HEK293 (cell line): ENCODE data around the gene ADGRB3.

Experiments used
- CTCF ChIA-PET: fragments of 350-600 bp; formaldehyde crosslinking; extraction: SDS; loops from one replicate; lab custom pipeline; 2021; ENCODE audit warnings: antibody characterized with exemption; lab: Yijun Ruan, JAX
- POLR2A ChIA-PET: fragments of 300-600 bp; formaldehyde crosslinking; extraction: SDS; loops from one replicate; lab custom pipeline; 2020; ENCODE audit warnings: antibody characterized with exemption, inconsistent platforms; lab: Yijun Ruan, JAX
- H3K27ac ChIP-seq: fragments of 200-500 bp; sonication (Bioruptor generic); 2 replicates; pipeline ENCODE4 v1.5.1; 2014; ENCODE audit warnings: low read depth, low read length, control low read depth, inconsistent platforms; ENCODE audit errors: extremely low read depth
- H3K36me3 ChIP-seq, 2 experiments: fragments of 200-500 bp in 1 of 2; sonication (Bioruptor generic) in 1 of 2; 1 replicate in 1 of 2; 2 replicates in 1 of 2; pipeline ENCODE4 v1.5.1; 2014 to 2017; ENCODE audit warnings: inconsistent platforms in 2 of 2, low read length in 2 of 2; ENCODE audit not compliant: control insufficient read depth in 2 of 2, insufficient read depth in 1 of 2
- H3K4me1 ChIP-seq: fragments of 200-500 bp; sonication (Bioruptor generic); 2 replicates; pipeline ENCODE4 v1.5.1; 2014; ENCODE audit warnings: mild to moderate bottlenecking, low read length, inconsistent platforms; ENCODE audit not compliant: control insufficient read depth, insufficient read depth
- H3K4me3 ChIP-seq: 2 replicates; pipeline ENCODE4 v1.5.1; 2011; ENCODE audit warnings: low read depth, mild to moderate bottlenecking, control low read depth, low read length, moderate library complexity
- H3K9me3 ChIP-seq: fragments of 200-500 bp; sonication (Bioruptor generic); 2 replicates; pipeline ENCODE4 v1.5.1; 2014; ENCODE audit warnings: low read depth, low read length, inconsistent platforms; ENCODE audit not compliant: control insufficient read depth, insufficient read depth
- BCL11A ChIP-seq: fragments of 450-650 bp; formaldehyde crosslinking; IDR thresholded peaks from 2 replicates; pipeline ENCODE4 v1.5.1; 2016; ENCODE audit warnings: low read depth, missing biosample characterization, missing genetic modification characterization
- KLF10 ChIP-seq: fragments of 450-650 bp; IDR thresholded peaks from 2 replicates; pipeline ENCODE4 v1.5.1; 2018; ENCODE audit warnings: missing biosample characterization, mild to moderate bottlenecking, missing genetic modification characterization
- KLF16 ChIP-seq: fragments of 450-650 bp; formaldehyde crosslinking; IDR thresholded peaks from 2 replicates; pipeline ENCODE4 v1.5.1; 2017; ENCODE audit warnings: missing biosample characterization, missing genetic modification characterization
- SP7 ChIP-seq: fragments of 450-650 bp; formaldehyde crosslinking; IDR thresholded peaks from 2 replicates; pipeline ENCODE4 v1.5.1; 2016; ENCODE audit warnings: missing biosample characterization, missing genetic modification characterization
- TCF7L2 ChIP-seq: IDR thresholded peaks from 2 replicates; pipeline ENCODE4 v1.6.1; 2011; ENCODE audit warnings: low read depth, mild to moderate bottlenecking, inconsistent platforms, low read length, moderate library complexity, borderline replicate concordance
- ZBTB10 ChIP-seq: fragments of 450-650 bp; formaldehyde crosslinking; IDR thresholded peaks from 2 replicates; pipeline ENCODE4 v1.5.1; 2016; ENCODE audit warnings: missing biosample characterization, missing genetic modification characterization
- ZBTB20 ChIP-seq: fragments of 450-650 bp; formaldehyde crosslinking; IDR thresholded peaks from 2 replicates; pipeline ENCODE4 v1.5.1; 2016; ENCODE audit warnings: missing biosample characterization, missing genetic modification characterization
- ZNF10 ChIP-seq: fragments of 450-650 bp; formaldehyde crosslinking; IDR thresholded peaks from 2 replicates; pipeline ENCODE4 v1.5.1; 2017; ENCODE audit warnings: missing biosample characterization, missing genetic modification characterization
- ZNF175 ChIP-seq: fragments of 450-650 bp; formaldehyde crosslinking; IDR thresholded peaks from 2 replicates; pipeline ENCODE4 v1.5.1; 2016; ENCODE audit warnings: missing biosample characterization, missing genetic modification characterization
- ZNF239 ChIP-seq: fragments of 450-650 bp; formaldehyde crosslinking; IDR thresholded peaks from 2 replicates; pipeline ENCODE4 v1.5.1; 2016; ENCODE audit warnings: missing biosample characterization, missing genetic modification characterization
- ZNF248 ChIP-seq: fragments of 450-650 bp; formaldehyde crosslinking; IDR thresholded peaks from 2 replicates; pipeline ENCODE4 v1.5.1; 2017; ENCODE audit warnings: missing biosample characterization, missing genetic modification characterization
- ZNF366 ChIP-seq: fragments of 450-650 bp; formaldehyde crosslinking; conservative IDR thresholded peaks from 2 replicates; pipeline ENCODE4 v1.5.1; 2016; ENCODE audit warnings: missing biosample characterization, missing genetic modification characterization
- ZNF529 ChIP-seq: fragments of 450-650 bp; formaldehyde crosslinking; IDR thresholded peaks from 2 replicates; pipeline ENCODE4 v1.5.1; 2017; ENCODE audit warnings: missing genetic modification characterization, missing biosample characterization; ENCODE audit not compliant: insufficient replicate concordance
- ZNF596 ChIP-seq: fragments of 450-650 bp; IDR thresholded peaks from 2 replicates; pipeline ENCODE4 v1.5.0; 2018; ENCODE audit warnings: missing biosample characterization, mild to moderate bottlenecking, missing genetic modification characterization, moderate library complexity
- ZNF624 ChIP-seq: fragments of 450-650 bp; formaldehyde crosslinking; IDR thresholded peaks from 2 replicates; pipeline ENCODE4 v1.5.1; 2017; ENCODE audit warnings: missing biosample characterization, missing genetic modification characterization
- ZNF629 ChIP-seq: fragments of 450-650 bp; formaldehyde crosslinking; IDR thresholded peaks from 2 replicates; pipeline ENCODE4 v1.5.1; 2017; ENCODE audit warnings: missing biosample characterization, missing genetic modification characterization
- ZNF658 ChIP-seq: fragments of 450-650 bp; formaldehyde crosslinking; IDR thresholded peaks from 2 replicates; pipeline ENCODE4; 2016; ENCODE audit warnings: missing biosample characterization, missing genetic modification characterization
- TF ChIP-seq, protein P1 (sequence below): fragments of 450-650 bp; formaldehyde crosslinking; IDR thresholded peaks from 2 replicates; pipeline ENCODE4 v1.5.1; 2016; ENCODE audit warnings: missing biosample characterization, missing genetic modification characterization
- TF ChIP-seq, protein P2 (sequence below): fragments of 450-650 bp; formaldehyde crosslinking; IDR thresholded peaks from 2 replicates; pipeline ENCODE4 v1.5.1; 2016; ENCODE audit warnings: missing biosample characterization, missing genetic modification characterization

ADGRB3 gene

DNA sequence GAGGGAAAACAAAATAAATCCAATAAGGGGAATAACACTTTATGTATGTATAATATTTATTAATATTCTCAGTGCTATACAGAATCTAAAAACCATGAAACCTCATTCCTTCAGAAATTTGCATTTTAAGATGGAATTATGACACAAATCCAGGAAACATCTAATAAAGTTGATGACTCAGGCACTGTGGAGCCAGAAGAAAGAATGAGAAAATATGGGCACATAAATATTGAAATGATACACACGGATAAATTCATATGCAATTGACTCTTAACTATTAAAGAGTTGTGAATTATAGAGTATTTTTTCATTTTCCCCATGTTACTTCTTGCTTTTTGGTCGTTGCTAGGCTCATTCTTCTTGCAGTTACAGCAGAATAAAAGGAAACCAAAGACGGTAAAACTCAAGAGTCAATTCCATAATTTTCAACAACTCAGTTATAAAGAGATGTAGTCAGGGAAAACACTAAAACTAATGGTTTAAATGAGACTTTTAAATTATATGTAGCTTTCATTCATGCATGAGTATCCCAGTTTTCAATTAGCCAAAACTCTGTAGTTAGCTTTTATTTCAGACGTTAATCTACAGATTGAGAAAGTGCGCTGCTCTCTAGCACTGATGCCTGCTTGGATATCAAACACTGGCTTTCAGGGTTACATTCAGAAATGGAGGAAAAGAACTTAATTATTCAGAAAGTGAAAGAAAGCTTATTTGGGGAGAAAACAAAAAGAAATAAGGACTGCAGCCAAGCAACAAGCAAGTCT, 95.4 kb downstream of the ADGRB3 start (continued):
- TF ChIP-seq ZNF529 (tag by site-specific recombination) = no peak
- TF ChIP-seq ZNF596 (tag by site-specific recombination) = no peak
- TF ChIP-seq ZNF624 = no peak
- no peak for TF ChIP-seq ZNF239

- TF ChIP-seq ZNF658 (tag by site-specific recombination) = no peak
- no peak for TF ChIP-seq ZNF366 (tag by site-specific recombination)
- no peak for TF ChIP-seq ZNF175 (tag by site-specific recombination)
- no peak for TF ChIP-seq TCF7L2
- TF ChIP-seq KLF10 (tag by site-specific recombination) = no peak
- no peak for TF ChIP-seq ZNF248 (tag by site-specific recombination)
- TF ChIP-seq, protein P1, sequence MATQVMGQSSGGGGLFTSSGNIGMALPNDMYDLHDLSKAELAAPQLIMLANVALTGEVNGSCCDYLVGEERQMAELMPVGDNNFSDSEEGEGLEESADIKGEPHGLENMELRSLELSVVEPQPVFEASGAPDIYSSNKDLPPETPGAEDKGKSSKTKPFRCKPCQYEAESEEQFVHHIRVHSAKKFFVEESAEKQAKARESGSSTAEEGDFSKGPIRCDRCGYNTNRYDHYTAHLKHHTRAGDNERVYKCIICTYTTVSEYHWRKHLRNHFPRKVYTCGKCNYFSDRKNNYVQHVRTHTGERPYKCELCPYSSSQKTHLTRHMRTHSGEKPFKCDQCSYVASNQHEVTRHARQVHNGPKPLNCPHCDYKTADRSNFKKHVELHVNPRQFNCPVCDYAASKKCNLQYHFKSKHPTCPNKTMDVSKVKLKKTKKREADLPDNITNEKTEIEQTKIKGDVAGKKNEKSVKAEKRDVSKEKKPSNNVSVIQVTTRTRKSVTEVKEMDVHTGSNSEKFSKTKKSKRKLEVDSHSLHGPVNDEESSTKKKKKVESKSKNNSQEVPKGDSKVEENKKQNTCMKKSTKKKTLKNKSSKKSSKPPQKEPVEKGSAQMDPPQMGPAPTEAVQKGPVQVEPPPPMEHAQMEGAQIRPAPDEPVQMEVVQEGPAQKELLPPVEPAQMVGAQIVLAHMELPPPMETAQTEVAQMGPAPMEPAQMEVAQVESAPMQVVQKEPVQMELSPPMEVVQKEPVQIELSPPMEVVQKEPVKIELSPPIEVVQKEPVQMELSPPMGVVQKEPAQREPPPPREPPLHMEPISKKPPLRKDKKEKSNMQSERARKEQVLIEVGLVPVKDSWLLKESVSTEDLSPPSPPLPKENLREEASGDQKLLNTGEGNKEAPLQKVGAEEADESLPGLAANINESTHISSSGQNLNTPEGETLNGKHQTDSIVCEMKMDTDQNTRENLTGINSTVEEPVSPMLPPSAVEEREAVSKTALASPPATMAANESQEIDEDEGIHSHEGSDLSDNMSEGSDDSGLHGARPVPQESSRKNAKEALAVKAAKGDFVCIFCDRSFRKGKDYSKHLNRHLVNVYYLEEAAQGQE (tag by site-specific recombination) = no peak
- TF ChIP-seq ZNF629 = no peak
- POLR2A ChIA-PET = no interaction called here
- CTCF ChIA-PET = no interaction called here
Observed at GRCh38 chr6:68732423-68732822, 97.3 kb downstream of the ADGRB3 start.

GRCh38 chr6:68735866-68736265, 100.8 kb downstream of the ADGRB3 start:
- CTCF ChIA-PET = interaction anchor here (0.7 to 0.8 kb wide), 2 partner anchors 62 to 1730 kb away, joined by 3 to 5 read pairs; no protein-coding TSS in a partner anchor
- POLR2A ChIA-PET = no interaction called here
- H3K4me1 ChIP-seq = no peaks in the 10 kb centered on the region
- TF ChIP-seq ZBTB10 (tag by site-specific recombination) (no peak), KLF16 (tag by site-specific recombination) (no peak), ZBTB20 (tag by site-specific recombination) (no peak), SP7 (no peak), BCL11A (no peak), ZNF10 (tag by site-specific recombination) (no peak)
- TF ChIP-seq, protein P2, sequence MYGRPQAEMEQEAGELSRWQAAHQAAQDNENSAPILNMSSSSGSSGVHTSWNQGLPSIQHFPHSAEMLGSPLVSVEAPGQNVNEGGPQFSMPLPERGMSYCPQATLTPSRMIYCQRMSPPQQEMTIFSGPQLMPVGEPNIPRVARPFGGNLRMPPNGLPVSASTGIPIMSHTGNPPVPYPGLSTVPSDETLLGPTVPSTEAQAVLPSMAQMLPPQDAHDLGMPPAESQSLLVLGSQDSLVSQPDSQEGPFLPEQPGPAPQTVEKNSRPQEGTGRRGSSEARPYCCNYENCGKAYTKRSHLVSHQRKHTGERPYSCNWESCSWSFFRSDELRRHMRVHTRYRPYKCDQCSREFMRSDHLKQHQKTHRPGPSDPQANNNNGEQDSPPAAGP (tag by site-specific recombination) = no peak
- TF ChIP-seq, all 188 proteins: peak for 0
- no peak overlapping the region for H3K27ac ChIP-seq
- H3K4me3 ChIP-seq = no peak overlapping the region
- H3K36me3 ChIP-seq = no peaks in the 10 kb centered on the region
- H3K9me3 ChIP-seq = no peaks in the 10 kb centered on the region

More at GRCh38 chr6:68732423-68732822, 97.3 kb downstream of the ADGRB3 start:
- H3K9me3 ChIP-seq = no peaks in the 10 kb centered on the region
- no peaks in the 10 kb centered on the region for H3K36me3 ChIP-seq
- no peak overlapping the region for H3K27ac ChIP-seq
- H3K4me3 ChIP-seq = no peak overlapping the region
- H3K4me1 ChIP-seq = no peaks in the 10 kb centered on the region
